Measurements from ENCODE around the gene C1orf50.

DNA sequence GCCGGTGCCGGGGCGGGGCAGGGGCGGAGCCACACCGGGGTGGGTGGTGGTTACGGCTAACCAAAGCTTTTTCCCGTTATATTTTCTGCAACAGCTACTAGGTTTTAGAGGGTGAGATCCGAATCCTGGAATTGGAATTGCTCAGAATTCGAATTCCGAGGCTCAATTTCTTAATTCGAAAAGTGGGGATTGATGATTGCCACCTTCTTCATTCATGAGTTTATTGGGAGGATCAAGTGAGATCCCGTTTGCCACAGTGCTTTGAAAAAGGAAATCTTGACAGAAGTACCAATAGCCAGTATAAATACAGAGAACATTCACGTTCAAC lies 50.4 kb downstream of the C1orf50 start:
- TF ChIP-seq, protein P1, sequence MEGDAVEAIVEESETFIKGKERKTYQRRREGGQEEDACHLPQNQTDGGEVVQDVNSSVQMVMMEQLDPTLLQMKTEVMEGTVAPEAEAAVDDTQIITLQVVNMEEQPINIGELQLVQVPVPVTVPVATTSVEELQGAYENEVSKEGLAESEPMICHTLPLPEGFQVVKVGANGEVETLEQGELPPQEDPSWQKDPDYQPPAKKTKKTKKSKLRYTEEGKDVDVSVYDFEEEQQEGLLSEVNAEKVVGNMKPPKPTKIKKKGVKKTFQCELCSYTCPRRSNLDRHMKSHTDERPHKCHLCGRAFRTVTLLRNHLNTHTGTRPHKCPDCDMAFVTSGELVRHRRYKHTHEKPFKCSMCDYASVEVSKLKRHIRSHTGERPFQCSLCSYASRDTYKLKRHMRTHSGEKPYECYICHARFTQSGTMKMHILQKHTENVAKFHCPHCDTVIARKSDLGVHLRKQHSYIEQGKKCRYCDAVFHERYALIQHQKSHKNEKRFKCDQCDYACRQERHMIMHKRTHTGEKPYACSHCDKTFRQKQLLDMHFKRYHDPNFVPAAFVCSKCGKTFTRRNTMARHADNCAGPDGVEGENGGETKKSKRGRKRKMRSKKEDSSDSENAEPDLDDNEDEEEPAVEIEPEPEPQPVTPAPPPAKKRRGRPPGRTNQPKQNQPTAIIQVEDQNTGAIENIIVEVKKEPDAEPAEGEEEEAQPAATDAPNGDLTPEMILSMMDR (IDR thresholded peaks at IDR 0.05): no peak
- no peak for TF ChIP-seq POLR2A (IDR thresholded peaks at IDR 0.05)

Measured in upper lobe of left lung (tissue), 4 donors.